SK-N-SH (cell line): ENCODE data around the gene ELMO1. TPM values are rescaled to one million over a fixed set of nuclear protein-coding genes. Genes with fewer than 3 reads are reported as not detected.
A peak's percentile ranks its signal among the peaks of the same experiment; 100 is the strongest.

Experiments
- CTCF ChIA-PET: fragments of 300-600, 350-600 bp; formaldehyde crosslinking; extraction: SDS; loops from one replicate; lab custom pipeline; 2021; lab: Yijun Ruan, JAX
- POLR2A ChIA-PET: fragments of 350-600 bp; sonication (Branson Sonifier 250); formaldehyde crosslinking; extraction: SDS; loops from one replicate; lab custom pipeline; 2020; ENCODE audit warnings: antibody characterized with exemption, inconsistent platforms; lab: Yijun Ruan, JAX
- DNase-seq: peaks from one replicate; pipeline ENCODE4 v3.0.0; 2012
- H2AFZ ChIP-seq: fragments of 200-600 bp; sonication (generic); 2 replicates; pipeline ENCODE4 v1.8.1; 2016; ENCODE audit warnings: antibody characterized with exemption, mild to moderate bottlenecking, low read depth
- H3F3A ChIP-seq: fragments of 200-600 bp; sonication (generic); replicated peaks from 2 replicates; pipeline ENCODE3; 2016; ENCODE audit warnings: antibody characterized with exemption, mild to moderate bottlenecking; ENCODE audit not compliant: insufficient read depth
- H3K27ac ChIP-seq, 2 experiments: fragments of 200-500 bp in 1 of 2; fragments of 200-600 bp in 1 of 2; sonication (Bioruptor generic) in 1 of 2; sonication (generic), shearing (Covaris generic) in 1 of 2; 2 replicates each; pipeline versions ENCODE4 v1.5.1 to v1.6.1; 2014 to 2016; ENCODE audit warnings: low read depth in 2 of 2, inconsistent platforms in 1 of 2, low read length in 1 of 2, mild to moderate bottlenecking in 1 of 2, mixed read lengths in 1 of 2
- H3K27me3 ChIP-seq: fragments of 200-600 bp; sonication (generic), shearing (Covaris generic); 2 replicates; pipeline ENCODE4 v1.6.1; 2016; ENCODE audit warnings: mixed run types; ENCODE audit not compliant: insufficient read depth
- H3K36me3 ChIP-seq, 2 experiments: fragments of 200-500 bp in 1 of 2; fragments of 200-600 bp in 1 of 2; sonication (Bioruptor generic) in 1 of 2; sonication (generic) in 1 of 2; replicated peaks in 1 of 2; 2 replicates each; pipeline versions ENCODE3 to v1.5.1; 2014 to 2016; ENCODE audit warnings: low read length in 1 of 2, mild to moderate bottlenecking in 1 of 2; ENCODE audit not compliant: insufficient read depth in 2 of 2, control insufficient read depth in 1 of 2
- H3K4me1 ChIP-seq, 2 experiments: fragments of 200-500 bp in 1 of 2; fragments of 200-600 bp in 1 of 2; sonication (Bioruptor generic) in 1 of 2; sonication (generic), shearing (Covaris generic) in 1 of 2; 2 replicates each; pipeline versions ENCODE4 v1.5.1 to v1.6.1; 2014 to 2016; ENCODE audit warnings: low read depth in 1 of 2, low read length in 1 of 2, mixed run types in 1 of 2; ENCODE audit not compliant: insufficient read depth in 2 of 2, control insufficient read depth in 1 of 2
- H3K4me2 ChIP-seq: fragments of 200-600 bp; sonication (generic), shearing (Covaris generic); 2 replicates; pipeline ENCODE4 v1.6.1; 2017; ENCODE audit warnings: mixed run types
- H3K4me3 ChIP-seq, 2 experiments: fragments of 200-500 bp in 1 of 2; fragments of 200-600 bp in 1 of 2; sonication (Bioruptor generic) in 1 of 2; sonication (generic), shearing (Covaris generic) in 1 of 2; 2 replicates each; pipeline versions ENCODE4 v1.5.1 to v1.8.1; 2014 to 2016; ENCODE audit warnings: low read depth in 2 of 2, inconsistent platforms in 1 of 2, low read length in 1 of 2, mild to moderate bottlenecking in 1 of 2, mixed read lengths in 1 of 2, moderate library complexity in 1 of 2
- H3K79me2 ChIP-seq: fragments of 200-600 bp; sonication (generic); 2 replicates; pipeline ENCODE4 v1.8.1; 2017; ENCODE audit warnings: mild to moderate bottlenecking; ENCODE audit not compliant: insufficient read depth
- H3K9ac ChIP-seq: fragments of 200-600 bp; sonication (generic); 2 replicates; pipeline ENCODE4 v1.6.1; 2017; ENCODE audit warnings: mixed run types
- H3K9me2 ChIP-seq: fragments of 200-600 bp; sonication (generic); 2 replicates; pipeline ENCODE4 v1.6.1; 2017; ENCODE audit warnings: mixed run types
- H3K9me3 ChIP-seq: fragments of 200-600 bp; sonication (generic); 2 replicates; pipeline ENCODE4 v1.6.1; 2017; ENCODE audit warnings: mixed run types, mild to moderate bottlenecking, moderate library complexity
- H4K20me1 ChIP-seq: fragments of 200-600 bp; sonication (generic); 2 replicates; pipeline ENCODE4 v1.6.1; 2017; ENCODE audit warnings: mild to moderate bottlenecking, mixed run types; ENCODE audit not compliant: insufficient read depth
- CHD2 ChIP-seq: fragments of 150-350 bp; IDR thresholded peaks from 2 replicates; pipeline ENCODE4 v1.6.1; 2018; ENCODE audit warnings: low read length; ENCODE audit not compliant: partially characterized antibody
- CTCF ChIP-seq: fragments of 200-600 bp; sonication (generic); IDR thresholded peaks from 2 replicates; pipeline ENCODE4 v1.6.1; 2017; ENCODE audit warnings: antibody characterized with exemption, mild to moderate bottlenecking, moderate library complexity
- ELF1 ChIP-seq: IDR thresholded peaks from 2 replicates; pipeline ENCODE4 v1.4.0; 2012
- EZH2phosphoT487 ChIP-seq: fragments of 200-600 bp; sonication (generic); IDR thresholded peaks from 2 replicates; pipeline ENCODE4 v1.6.1; 2017; ENCODE audit warnings: low read depth, mixed run types, mild to moderate bottlenecking, antibody characterized with exemption, moderate library complexity, borderline replicate concordance
- GABPA ChIP-seq: IDR thresholded peaks from 2 replicates; pipeline ENCODE4 v1.4.0; 2012; ENCODE audit warnings: low read depth, mild to moderate bottlenecking
- IRF3 ChIP-seq: fragments of 150-350 bp; IDR thresholded peaks from 2 replicates; pipeline ENCODE4 v1.6.1; 2016; ENCODE audit warnings: mild to moderate bottlenecking, low read depth, low read length
- JUND ChIP-seq: IDR thresholded peaks from 2 replicates; pipeline ENCODE4 v1.4.0; 2012
- NRF1 ChIP-seq: IDR thresholded peaks from 2 replicates; pipeline ENCODE4 v1.6.1; 2012; ENCODE audit warnings: low read depth, mild to moderate bottlenecking, low read length
- POLR2AphosphoS5 ChIP-seq: IDR thresholded peaks from 2 replicates; pipeline ENCODE4 v1.6.1; 2012; ENCODE audit warnings: low read depth, low read length
- RAD21 ChIP-seq: IDR thresholded peaks from 2 replicates; pipeline ENCODE4 v1.6.1; 2012; ENCODE audit warnings: mild to moderate bottlenecking, low read length
- SMC3 ChIP-seq: IDR thresholded peaks from 2 replicates; pipeline ENCODE4 v1.6.1; 2012; ENCODE audit warnings: low read depth, low read length, improper control_type of control experiment
- WGBS: methylation state at CpG from one replicate; pipeline ENCODE4 v1.1.6; 2017; ENCODE audit warnings: low lambda C conversion rate; 5-methylcytosine and 5-hydroxymethylcytosine counted together
- polyA plus RNA-seq, 3 experiments: library from polyadenylated mRNA; depleted of rRNA; stranded (reverse); fragments of >200 nt; gene quantifications; 2 replicates each; pipeline ENCODE4 v1.2.3, GENCODE V29; 2012

Gene ELMO1
- polyA plus RNA-seq, 1 of the 3 experiments (the other 2 are of a cell fraction) = 0.64 TPM

DNA sequence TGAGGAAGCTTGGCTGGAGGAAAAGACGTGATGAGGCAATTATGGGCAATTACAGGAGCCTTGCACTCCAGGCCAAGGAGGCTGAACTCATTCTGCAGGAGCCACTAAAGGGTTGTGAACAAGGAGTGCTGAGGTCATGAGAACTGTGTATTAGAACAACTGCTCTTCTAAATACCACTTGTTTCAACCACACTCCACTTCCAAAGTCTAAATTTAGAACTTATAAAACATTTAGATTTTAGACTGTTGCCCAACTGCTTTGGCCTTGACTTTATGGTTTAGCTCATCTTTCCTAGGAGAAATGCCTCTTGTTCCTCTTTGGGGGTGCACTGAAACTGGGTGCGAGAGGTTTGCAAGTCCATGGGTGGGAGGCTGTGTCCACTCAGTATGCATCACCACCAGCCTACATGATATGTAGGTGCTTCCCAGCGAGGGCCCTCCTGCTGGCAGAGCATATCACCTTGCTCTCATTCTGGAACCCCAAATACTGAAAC, 524.7 kb downstream of the ELMO1 start:
- Histone ChIP-seq H3K9me3 (no peaks in the 10 kb centered on the region), H3K27me3 (no peaks in the 10 kb centered on the region), H3F3A (no peaks in the 10 kb centered on the region), H3K36me3 (no peaks in the 10 kb centered on the region), H3K79me2 (no peaks in the 10 kb centered on the region), H3K4me3 (no peak overlapping the region), H3K4me1 (peaks cover 0 to 38% of the 10 kb centered on the region in 2 experiments; a peak in 2 of 4 replicates), H2AFZ (no peak overlapping the region), H3K4me2 (no peak overlapping the region), H4K20me1 (no peaks in the 10 kb centered on the region), H3K9me2 (no peaks in the 10 kb centered on the region), H3K9ac (no peak overlapping the region), H3K27ac (peak overlapping the region in 1 of 2 experiments; percentile 90; a peak in 2 of 4 replicates)
- ChIA-PET POLR2A (no interaction called here), CTCF (interaction anchor here (1.0 to 1.9 kb wide), 8 partner anchors 8 to 437 kb away, joined by 3 to 7 read pairs (median 6); no protein-coding TSS in a partner anchor)
- DNase-seq = no peak
- WGBS = 33% methylated on average over 3 of the region's 3 CpGs
- TF ChIP-seq EZH2phosphoT487 = no peak
- no peak for TF ChIP-seq CHD2
- no peak for TF ChIP-seq GABPA
- TF ChIP-seq NRF1 = no peak
- TF ChIP-seq SMC3 = no peak
- TF ChIP-seq IRF3 = no peak
- no peak for TF ChIP-seq CTCF
- no peak for TF ChIP-seq RAD21
- no peak for TF ChIP-seq POLR2AphosphoS5
- no peak for TF ChIP-seq ELF1

- no peak overlapping the region for H3K4me3 ChIP-seq
- no peak overlapping the region for H3K4me2 ChIP-seq
- no peak overlapping the region for H2AFZ ChIP-seq
- no peak for TF ChIP-seq JUND
- no peak overlapping the region for H3K9ac ChIP-seq
- DNase-seq = no peak
- no peaks in the 10 kb centered on the region for H3K36me3 ChIP-seq
- POLR2A ChIA-PET = interaction anchor here (0.6 kb wide), 1 partner anchor 60 kb away, joined by 3 read pairs; no protein-coding TSS in a partner anchor
- no peaks in the 10 kb centered on the region for H3K9me2 ChIP-seq
- CTCF ChIA-PET = interaction anchor here (0.7 to 1.9 kb wide), 5 partner anchors 19 to 436 kb away, joined by 3 to 6 read pairs (median 6); no protein-coding TSS in a partner anchor
- peaks cover 0 to 32% of the 10 kb centered on the region in 2 experiments; a peak in 2 of 4 replicates for H3K4me1 ChIP-seq
- no peaks in the 10 kb centered on the region for H4K20me1 ChIP-seq
- H3K27ac ChIP-seq = no peak overlapping the region
- no peaks in the 10 kb centered on the region for H3K27me3 ChIP-seq
- no peaks in the 10 kb centered on the region for H3K79me2 ChIP-seq
- H3K9me3 ChIP-seq = no peaks in the 10 kb centered on the region
- no peaks in the 10 kb centered on the region for H3F3A ChIP-seq
Observed at GRCh38 chr7:36923185-36923584, 525.5 kb downstream of the ELMO1 start.
